K562 (cell line): ENCODE measurements around the gene TMEM101. TPM values are rescaled to one million over a fixed set of nuclear protein-coding genes. Genes with fewer than 3 reads are reported as not detected.

ENCODE experiments used
- ATAC-seq: fragments of 200-7000 bp; cut with Tn5 transposase; 3 replicates; pipeline ENCODE4 v1.9.1; 2020; ENCODE audit warnings: moderate library complexity
- BruUV-seq: library from RNA; stranded (reverse); fragments of 400-500 nt; replicated peaks from 2 replicates; lab custom pipeline; 2021; lab: Mats Ljungman, UMichigan
- CTCF ChIA-PET: fragments of 300-600 bp; formaldehyde crosslinking; extraction: SDS; loops from one replicate; lab custom pipeline; 2021; ENCODE audit warnings: low intra/inter-chr PET ratio; lab: Yijun Ruan, JAX
- POLR2A ChIA-PET: fragments of 300-600, 350-650 bp; sonication (Branson Sonifier 250); formaldehyde crosslinking; extraction: SDS; loops from one replicate; lab custom pipeline; 2021; ENCODE audit warnings: antibody characterized with exemption, inconsistent platforms; lab: Yijun Ruan, JAX
- DNase-seq, 4 experiments: peaks; one replicate each; pipeline versions ENCODE4 v3.0.0 to v3.0.0-alpha.2; 2011 to 2018; ENCODE audit warnings: low spot score in 3 of 4, mixed read lengths in 3 of 4; ENCODE audit errors: extremely low read depth in 1 of 4
- FAIRE-seq: peaks from 2 replicates; lab custom pipeline; 2011; peaks lifted over from hg19 to GRCh38; lab: Jason Lieb, UNC
- H2AFZ ChIP-seq: 2 replicates; pipeline ENCODE4 v1.6.0; 2011; ENCODE audit warnings: low read depth, low read length, control low read depth, inconsistent platforms
- H3K27ac ChIP-seq: fragments of 200-600 bp; 3 replicates; pipeline ENCODE4 v1.8.0; 2011; ENCODE audit warnings: low read depth, mild to moderate bottlenecking, control low read depth, inconsistent platforms, low read length, moderate library complexity, mixed read lengths; ENCODE audit errors: extremely low read depth
- H3K27me3 ChIP-seq, 2 experiments: fragments of 300-600 bp in 1 of 2; 2 replicates in 1 of 2; 3 replicates in 1 of 2; pipeline versions ENCODE4 v1.6.0 to v1.8.0; 2011; ENCODE audit warnings: inconsistent platforms in 2 of 2, low read length in 2 of 2, mild to moderate bottlenecking in 1 of 2, mixed read lengths in 1 of 2, moderate library complexity in 1 of 2; ENCODE audit not compliant: control insufficient read depth in 2 of 2, insufficient read depth in 2 of 2
- H3K36me3 ChIP-seq: fragments of 300-600 bp; 3 replicates; pipeline ENCODE4 v1.8.0; 2011; ENCODE audit warnings: mild to moderate bottlenecking, low read length, inconsistent platforms; ENCODE audit not compliant: control insufficient read depth, insufficient read depth
- H3K4me1 ChIP-seq, 2 experiments: fragments of 200-600 bp in 1 of 2; replicated peaks in 1 of 2; 2 replicates in 1 of 2; 3 replicates in 1 of 2; pipeline versions ENCODE4 v1.5.1 to v1.8.0; 2011; ENCODE audit warnings: inconsistent platforms in 2 of 2, low read length in 2 of 2, mild to moderate bottlenecking in 1 of 2, mixed read lengths in 1 of 2, moderate library complexity in 1 of 2; ENCODE audit not compliant: control insufficient read depth in 2 of 2, insufficient read depth in 2 of 2
- H3K4me2 ChIP-seq: 2 replicates; pipeline ENCODE4 v1.6.1; 2011; ENCODE audit warnings: low read length, control low read depth, inconsistent platforms, mixed read lengths; ENCODE audit not compliant: insufficient read depth
- H3K4me3 ChIP-seq: fragments of 200-600 bp; sonication (generic), shearing (Covaris generic); 2 replicates; pipeline ENCODE4 v1.5.1; 2016; ENCODE audit warnings: control low read depth, inconsistent platforms
- H3K79me2 ChIP-seq: fragments of 200-600 bp; 3 replicates; pipeline ENCODE4 v1.8.0; 2011; ENCODE audit warnings: low read length, inconsistent platforms; ENCODE audit not compliant: control insufficient read depth, insufficient read depth
- H3K9ac ChIP-seq, 2 experiments: 2 replicates each; pipeline versions ENCODE4 v1.6.0 to v1.6.1; 2011; ENCODE audit warnings: low read depth in 2 of 2, low read length in 2 of 2, control low read depth in 1 of 2, inconsistent platforms in 1 of 2, mild to moderate bottlenecking in 1 of 2, mixed read lengths in 1 of 2; ENCODE audit not compliant: insufficient read depth in 1 of 2
- H3K9me1 ChIP-seq: one replicate; pipeline ENCODE4 v1.6.0; 2011; ENCODE audit warnings: inconsistent platforms, mild to moderate bottlenecking, low read length, moderate library complexity; ENCODE audit not compliant: control insufficient read depth, insufficient read depth
- H3K9me3 ChIP-seq: replicated peaks from 2 replicates; pipeline ENCODE4 v1.5.1; 2011; ENCODE audit warnings: low read depth, low read length, inconsistent platforms; ENCODE audit not compliant: control insufficient read depth, insufficient read depth
- H4K20me1 ChIP-seq: replicated peaks from 2 replicates; pipeline ENCODE4 v1.6.1; 2011; ENCODE audit warnings: low read length, inconsistent platforms, mixed read lengths; ENCODE audit not compliant: control insufficient read depth, insufficient read depth
- DPF2 ChIP-seq: fragments of 450-650 bp; IDR thresholded peaks from 2 replicates; pipeline ENCODE4 v1.6.1; 2016
- ELF2 ChIP-seq: fragments of 250-450 bp; sonication (Bioruptor Pico); IDR thresholded peaks from 2 replicates; pipeline ENCODE4 v1.5.0; 2021; ENCODE audit warnings: mild to moderate bottlenecking
- GTF2A2 ChIP-seq: IDR thresholded peaks from 2 replicates; pipeline ENCODE4 v1.6.1; 2016; ENCODE audit warnings: mild to moderate bottlenecking, missing genetic modification characterization, missing compliant biosample characterization
- RCOR1 ChIP-seq, 2 experiments: IDR thresholded peaks; 2 replicates each; pipeline ENCODE4 v1.6.1; 2012; ENCODE audit warnings: low read depth in 2 of 2, low read length in 2 of 2, borderline replicate concordance in 1 of 2, improper control_type of control experiment in 1 of 2
- TGIF2 ChIP-seq: sonication (generic); formaldehyde crosslinking; IDR thresholded peaks from 2 replicates; pipeline ENCODE4 v1.8.1; 2022; ENCODE audit warnings: mild to moderate bottlenecking, missing genetic modification reagents, moderate library complexity
- ZSCAN32 ChIP-seq: fragments of 450-650 bp; formaldehyde crosslinking; IDR thresholded peaks from 2 replicates; pipeline ENCODE4 v1.4.0; 2020; ENCODE audit warnings: mild to moderate bottlenecking, moderate library complexity
- WGBS: fragments of 100-300 bp; shearing (Covaris generic); methylation state at CpG from one replicate; pipeline ENCODE4 v1.1.6; 2016; ENCODE audit warnings: low coverage, mixed read lengths; ENCODE audit not compliant: insufficient coverage; ENCODE audit errors: missing lambda C conversion rate; 5-methylcytosine and 5-hydroxymethylcytosine counted together
- in situ Hi-C: fragments of 300-500 bp; cut with MboI; formaldehyde crosslinking; loops from 4 replicates; pipeline ENCODE4 v1.15.0; 2018; ENCODE audit warnings: inconsistent platforms, mixed read lengths
- intact Hi-C: fragments of 100-400 bp; cut with micrococcal nuclease; formaldehyde crosslinking; loops from 2 replicates; pipeline ENCODE4 v1.14.2; 2022
- polyA plus RNA-seq, 8 experiments: library from polyadenylated mRNA; depleted of rRNA in 4 of 8; stranded (reverse) in 5 of 8; unstranded in 3 of 8; fragments of >200 nt; fragmentation: Nextera tagmentation in 2 of 8; fragmentation: Illumina TruSeq in 1 of 8; extraction: Ambion mirVana in 2 of 8; extraction: Trizol in 1 of 8; gene quantifications; 2 replicates each; pipeline versions ENCODE4 v1.2.1 to v1.2.3, GENCODE V29; 2011 to 2014; ENCODE audit warnings: inconsistent platforms in 1 of 8, missing spikeins in 1 of 8
- total RNA-seq, 7 experiments: library from RNA; depleted of rRNA in 6 of 7; stranded (reverse); fragments of >200 nt in 6 of 7; fragmentation: Illumina TruSeq in 2 of 7; extraction: Trizol in 2 of 7; gene quantifications; 2 replicates each; pipeline versions ENCODE4 v1.2.1 to v1.2.3, GENCODE V29; 2011 to 2021; ENCODE audit warnings: low replicate concordance in 1 of 7
- TF ChIP-seq, protein P1 (sequence below): fragments of 450-650 bp; IDR thresholded peaks from 2 replicates; pipeline ENCODE4 v1.6.1; 2016; ENCODE audit warnings: missing biosample characterization, missing genetic modification characterization
- TF ChIP-seq, protein P2 (sequence below): sonication (generic); formaldehyde crosslinking; IDR thresholded peaks from 2 replicates; pipeline ENCODE4 v1.8.1; 2023; ENCODE audit warnings: mild to moderate bottlenecking, missing genetic modification reagents
- TF ChIP-seq, protein P3 (sequence below): fragments of 250-450 bp; sonication (Bioruptor Pico); IDR thresholded peaks from 2 replicates; pipeline ENCODE4 v1.4.0; 2020; ENCODE audit warnings: mild to moderate bottlenecking, moderate library complexity
- TF ChIP-seq, protein P4 (sequence below): fragments of 450-650 bp; IDR thresholded peaks from 2 replicates; pipeline ENCODE4 v1.6.1; 2016; ENCODE audit warnings: borderline replicate concordance
- TF ChIP-seq, protein P5 (sequence below): sonication (generic); formaldehyde crosslinking; IDR thresholded peaks from 2 replicates; pipeline ENCODE4 v1.8.1; 2022; ENCODE audit warnings: missing genetic modification reagents

The TMEM101 gene
- total and polyA plus RNA-seq, 9 of the 15 experiments (the other 6 are each of a cell fraction or from before 2014, with no cell fraction given), result 21.2 to 110 (median 37.8) TPM

DNA sequence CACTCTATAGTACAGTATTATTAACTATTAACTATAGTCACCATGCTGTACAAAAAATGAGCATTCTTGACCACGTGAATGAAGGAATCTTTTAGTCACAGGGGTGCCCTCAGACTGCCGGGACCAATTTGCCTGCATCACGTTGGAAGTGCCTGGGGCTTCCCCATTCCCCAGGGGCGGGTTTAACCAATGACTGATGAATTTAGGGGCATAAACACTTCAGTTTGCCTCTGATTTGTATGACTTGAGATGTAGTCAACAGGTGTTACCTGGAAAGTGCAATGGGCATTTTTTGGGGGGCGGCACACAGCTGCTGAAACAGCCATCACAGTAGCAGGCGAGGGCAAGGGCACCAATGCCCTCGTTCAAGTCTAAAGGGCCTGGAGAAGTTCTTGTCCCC is 52.3 kb downstream of the TMEM101 start:
- WGBS, result 2% methylated on average over 7 of the region's 7 CpGs
- H3K4me1 ChIP-seq, result no peaks in the 10 kb centered on the region
- no peaks in the 10 kb centered on the region for H3K9me3 ChIP-seq
- CTCF ChIA-PET, result no interaction called here
- TF ChIP-seq DPF2, result no peak
- no peak for TF ChIP-seq ELF2 (CRISPR knock-in tag)
- TF ChIP-seq, protein P1, sequence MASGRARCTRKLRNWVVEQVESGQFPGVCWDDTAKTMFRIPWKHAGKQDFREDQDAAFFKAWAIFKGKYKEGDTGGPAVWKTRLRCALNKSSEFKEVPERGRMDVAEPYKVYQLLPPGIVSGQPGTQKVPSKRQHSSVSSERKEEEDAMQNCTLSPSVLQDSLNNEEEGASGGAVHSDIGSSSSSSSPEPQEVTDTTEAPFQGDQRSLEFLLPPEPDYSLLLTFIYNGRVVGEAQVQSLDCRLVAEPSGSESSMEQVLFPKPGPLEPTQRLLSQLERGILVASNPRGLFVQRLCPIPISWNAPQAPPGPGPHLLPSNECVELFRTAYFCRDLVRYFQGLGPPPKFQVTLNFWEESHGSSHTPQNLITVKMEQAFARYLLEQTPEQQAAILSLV (tag), result no peak
- TF ChIP-seq, protein P2, sequence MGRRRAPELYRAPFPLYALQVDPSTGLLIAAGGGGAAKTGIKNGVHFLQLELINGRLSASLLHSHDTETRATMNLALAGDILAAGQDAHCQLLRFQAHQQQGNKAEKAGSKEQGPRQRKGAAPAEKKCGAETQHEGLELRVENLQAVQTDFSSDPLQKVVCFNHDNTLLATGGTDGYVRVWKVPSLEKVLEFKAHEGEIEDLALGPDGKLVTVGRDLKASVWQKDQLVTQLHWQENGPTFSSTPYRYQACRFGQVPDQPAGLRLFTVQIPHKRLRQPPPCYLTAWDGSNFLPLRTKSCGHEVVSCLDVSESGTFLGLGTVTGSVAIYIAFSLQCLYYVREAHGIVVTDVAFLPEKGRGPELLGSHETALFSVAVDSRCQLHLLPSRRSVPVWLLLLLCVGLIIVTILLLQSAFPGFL (CRISPR knock-in tag), result no peak
- TF ChIP-seq, protein P3, sequence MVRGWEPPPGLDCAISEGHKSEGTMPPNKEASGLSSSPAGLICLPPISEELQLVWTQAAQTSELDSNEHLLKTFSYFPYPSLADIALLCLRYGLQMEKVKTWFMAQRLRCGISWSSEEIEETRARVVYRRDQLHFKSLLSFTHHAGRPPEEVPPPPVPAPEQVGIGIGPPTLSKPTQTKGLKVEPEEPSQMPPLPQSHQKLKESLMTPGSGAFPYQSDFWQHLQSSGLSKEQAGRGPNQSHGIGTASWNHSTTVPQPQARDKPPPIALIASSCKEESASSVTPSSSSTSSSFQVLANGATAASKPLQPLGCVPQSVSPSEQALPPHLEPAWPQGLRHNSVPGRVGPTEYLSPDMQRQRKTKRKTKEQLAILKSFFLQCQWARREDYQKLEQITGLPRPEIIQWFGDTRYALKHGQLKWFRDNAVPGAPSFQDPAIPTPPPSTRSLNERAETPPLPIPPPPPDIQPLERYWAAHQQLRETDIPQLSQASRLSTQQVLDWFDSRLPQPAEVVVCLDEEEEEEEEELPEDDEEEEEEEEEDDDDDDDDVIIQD (CRISPR knock-in tag), result no peak
- TF ChIP-seq GTF2A2 (tag), result no peak
- TF ChIP-seq, protein P4, sequence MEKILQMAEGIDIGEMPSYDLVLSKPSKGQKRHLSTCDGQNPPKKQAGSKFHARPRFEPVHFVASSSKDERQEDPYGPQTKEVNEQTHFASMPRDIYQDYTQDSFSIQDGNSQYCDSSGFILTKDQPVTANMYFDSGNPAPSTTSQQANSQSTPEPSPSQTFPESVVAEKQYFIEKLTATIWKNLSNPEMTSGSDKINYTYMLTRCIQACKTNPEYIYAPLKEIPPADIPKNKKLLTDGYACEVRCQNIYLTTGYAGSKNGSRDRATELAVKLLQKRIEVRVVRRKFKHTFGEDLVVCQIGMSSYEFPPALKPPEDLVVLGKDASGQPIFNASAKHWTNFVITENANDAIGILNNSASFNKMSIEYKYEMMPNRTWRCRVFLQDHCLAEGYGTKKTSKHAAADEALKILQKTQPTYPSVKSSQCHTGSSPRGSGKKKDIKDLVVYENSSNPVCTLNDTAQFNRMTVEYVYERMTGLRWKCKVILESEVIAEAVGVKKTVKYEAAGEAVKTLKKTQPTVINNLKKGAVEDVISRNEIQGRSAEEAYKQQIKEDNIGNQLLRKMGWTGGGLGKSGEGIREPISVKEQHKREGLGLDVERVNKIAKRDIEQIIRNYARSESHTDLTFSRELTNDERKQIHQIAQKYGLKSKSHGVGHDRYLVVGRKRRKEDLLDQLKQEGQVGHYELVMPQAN, result no peak
- no peak for TF ChIP-seq ZSCAN32 (CRISPR knock-in tag)
- TF ChIP-seq, protein P5, sequence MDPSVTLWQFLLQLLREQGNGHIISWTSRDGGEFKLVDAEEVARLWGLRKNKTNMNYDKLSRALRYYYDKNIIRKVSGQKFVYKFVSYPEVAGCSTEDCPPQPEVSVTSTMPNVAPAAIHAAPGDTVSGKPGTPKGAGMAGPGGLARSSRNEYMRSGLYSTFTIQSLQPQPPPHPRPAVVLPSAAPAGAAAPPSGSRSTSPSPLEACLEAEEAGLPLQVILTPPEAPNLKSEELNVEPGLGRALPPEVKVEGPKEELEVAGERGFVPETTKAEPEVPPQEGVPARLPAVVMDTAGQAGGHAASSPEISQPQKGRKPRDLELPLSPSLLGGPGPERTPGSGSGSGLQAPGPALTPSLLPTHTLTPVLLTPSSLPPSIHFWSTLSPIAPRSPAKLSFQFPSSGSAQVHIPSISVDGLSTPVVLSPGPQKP, result no peak
- no peak for TF ChIP-seq TGIF2 (CRISPR knock-in tag)
- no peak for TF ChIP-seq RCOR1 (IDR thresholded peaks at IDR 0.05; ENCODE audit: borderline replicate concordance in 1 of 2, low read depth in 2 of 2, low read length in 2 of 2)
- TF ChIP-seq, all 486 proteins: peak for 0
- POLR2A ChIA-PET, result interaction anchor here (0.7 kb wide), 1 partner anchor 73 kb away, joined by 3 read pairs; no protein-coding TSS in a partner anchor
- intact Hi-C loops, result no loop called here
- no peak for ATAC-seq
- Histone ChIP-seq H4K20me1 (no peaks in the 10 kb centered on the region), H3K9me1 (no peaks in the 10 kb centered on the region), H3K4me3 (no peak overlapping the region), H3K9ac (no peak overlapping the region), H3K27me3 (peaks cover 23 to 49% of the 10 kb centered on the region in 2 experiments), H2AFZ (no peak overlapping the region), H3K27ac (no peak overlapping the region), H3K79me2 (no peaks in the 10 kb centered on the region), H3K36me3 (no peaks in the 10 kb centered on the region), H3K4me2 (no peak overlapping the region)
- in situ Hi-C loops, result no loop called here
- no peak for FAIRE-seq
- DNase-seq, result no peak
- BruUV-seq, result no TSS peak
